ENCODE measurements around the gene HIBADH.
"Not testable (repeated sequence)": the region's sequence is repeated elsewhere in the genome, so short reads cannot be mapped to it uniquely, and the experiment has no call there.

Gene HIBADH

GRCh38 chr7:27533652-27534081, 129.0 kb downstream of the HIBADH start:
- DNase-seq: no peak

- DNase-seq: no peak
Observed at GRCh38 chr7:27532314-27532713, 130.4 kb downstream of the HIBADH start.

GRCh38 chr7:27527348-27527714, 135.4 kb downstream of the HIBADH start:
- no peak for DNase-seq

- no peak for DNase-seq
Observed at GRCh38 chr7:27526611-27527347, 135.9 kb downstream of the HIBADH start.

GRCh38 chr7:27526131-27526530, 136.6 kb downstream of the HIBADH start:
- DNase-seq: no peak

- no peak for DNase-seq
Observed at GRCh38 chr7:27523321-27523720, 139.4 kb downstream of the HIBADH start.

- DNase-seq: no peak
Observed at GRCh38 chr7:27522566-27522965, 140.1 kb downstream of the HIBADH start.

GRCh38 chr7:27520815-27521790, 141.6 kb downstream of the HIBADH start:
- DNase-seq: no peak

- DNase-seq: peak; percentile 43 to 60
Observed at GRCh38 chr7:27519793-27520469, 142.8 kb downstream of the HIBADH start.

GRCh38 chr7:27518561-27519350, 143.9 kb downstream of the HIBADH start:
- DNase-seq: no peak

- DNase-seq: no peak
Observed at GRCh38 chr7:27516421-27516820, 146.3 kb downstream of the HIBADH start.

- no peak for DNase-seq
Observed at GRCh38 chr7:27515933-27516332, 146.8 kb downstream of the HIBADH start.

- DNase-seq: no peak
Observed at GRCh38 chr7:27514861-27515260, 147.8 kb downstream of the HIBADH start.

GRCh38 chr7:27513885-27514284, 148.8 kb downstream of the HIBADH start:
- no peak for DNase-seq

- DNase-seq: not testable (repeated sequence)
Observed at GRCh38 chr7:27511370-27511769, 151.3 kb downstream of the HIBADH start.

GRCh38 chr7:27510541-27510940, 152.1 kb downstream of the HIBADH start:
- DNase-seq: no peak

GRCh38 chr7:27501879-27502278, 160.8 kb downstream of the HIBADH start:
- not testable (repeated sequence) for DNase-seq

- no peak for DNase-seq
Observed at GRCh38 chr7:27501001-27501400, 161.7 kb downstream of the HIBADH start.

GRCh38 chr7:27492224-27492623, 170.5 kb downstream of the HIBADH start:
- no peak for DNase-seq

- no peak for DNase-seq
Observed at GRCh38 chr7:27491534-27491933, 171.1 kb downstream of the HIBADH start.

- DNase-seq: no peak
Observed at GRCh38 chr7:27487509-27487908, 175.2 kb downstream of the HIBADH start.

- no peak for DNase-seq
Observed at GRCh38 chr7:27484451-27484850, 178.2 kb downstream of the HIBADH start.

Data from NCI-H187 (cell line).